ENCODE data around the gene OSR1. TPM values are rescaled to one million over a fixed set of nuclear protein-coding genes. Genes with fewer than 3 reads are reported as not detected.
A peak's percentile ranks its signal among the peaks of the same experiment; 100 is the strongest.

OSR1 gene
- total and polyA plus RNA-seq, 10 of the 15 experiments (the other 5 are each of a cell fraction or from before 2014, with no cell fraction given): not detected

GRCh38 chr2:19377717-19378116 lies 19.3 kb upstream of the OSR1 start:
- 17% methylated on average over 3 of the region's 3 CpGs for WGBS (ENCODE audit: insufficient coverage, insufficient replicate concordance, low lambda C conversion rate, missing lambda C conversion rate)
- FAIRE-seq (no peak), ATAC-seq (no peak), DNase-seq (ENCODE audit: low read depth, low spot score) (no peak)
- ChIA-PET CTCF (interaction anchor here (0.8 kb wide), 1 partner anchor 14 kb away, joined by 3 read pairs; no protein-coding TSS in a partner anchor), SMC1A (ENCODE audit: uncharacterized antibody, unreplicated experiment) (interaction anchor here (1.1 kb wide), 1 partner anchor 628 kb away, joined by 3 read pairs; no protein-coding TSS in a partner anchor), RAD21 (ENCODE audit: unreplicated experiment) (interaction anchor here (0.8 kb wide), 1 partner anchor 194 kb away, joined by 3 read pairs; no protein-coding TSS in a partner anchor), POLR2A (no interaction called here)
- Histone ChIP-seq H3K9me3 (replicated peaks; ENCODE audit: control insufficient read depth, insufficient read depth, low read length) (no peaks in the 10 kb centered on the region), H3K27ac (ENCODE audit: control insufficient read depth, insufficient read depth) (no peak overlapping the region), H3K9ac (ENCODE audit: control insufficient read depth, insufficient read depth, low read length) (no peak overlapping the region), H3K4me3 (no peak overlapping the region), H4K20me1 (ENCODE audit: control insufficient read depth, insufficient read depth) (peaks cover 3% of the 10 kb centered on the region; the same call in 1 of the 2 replicates), H3K27me3 (replicated peaks in 1 of 2; ENCODE audit: control insufficient read depth in 2 of 2, insufficient read depth in 2 of 2, low read length in 1 of 2) (no peaks in the 10 kb centered on the region; a peak in 1 of 4 replicates), H3K36me3 (ENCODE audit: control insufficient read depth in 2 of 2, insufficient read depth in 2 of 2, low read length in 1 of 2) (no peaks in the 10 kb centered on the region), H3K4me2 (ENCODE audit: control insufficient read depth, insufficient read depth) (no peak overlapping the region), H2AFZ (ENCODE audit: control insufficient read depth, low read depth, low read length) (no peak overlapping the region), H3K4me1 (ENCODE audit: control insufficient read depth, insufficient read depth, low read length) (no peaks in the 10 kb centered on the region), H3K79me2 (ENCODE audit: control insufficient read depth, insufficient read depth, low read length) (no peaks in the 10 kb centered on the region)
- in situ Hi-C loops (cut with MboI): no loop called here
- TF ChIP-seq RAD21 (IDR thresholded peaks at IDR 0.05; ENCODE audit: insufficient read depth, low read depth, low read length): peak; percentile 27; the same call in 1 of the 2 replicates
- TF ChIP-seq E2F4 (IDR thresholded peaks at IDR 0.05; ENCODE audit: low read depth, low read length): no peak
- TF ChIP-seq SMC3 (IDR thresholded peaks at IDR 0.05; ENCODE audit: borderline replicate concordance, low read length): peak; percentile 16; the same call in 1 of the 2 replicates
- peak in 1 of 3 experiments; percentile 12; a peak in 2 of 6 replicates for TF ChIP-seq CTCF (IDR thresholded peaks at IDR 0.05 in 2 of 3, conservative IDR thresholded peaks at IDR 0.05 in 1 of 3; ENCODE audit: control insufficient read depth in 2 of 3, extremely low read depth in 1 of 3, insufficient read depth in 1 of 3, low read depth in 3 of 3, low read length in 3 of 3)
- BruUV-seq (replicated peaks): no TSS peak
- intact Hi-C loops (cut with micrococcal nuclease; ENCODE audit: unreplicated experiment): no loop called here
